SU-DHL-6 (cell line): Measurements from ENCODE around the gene ANKIB1.
"Not testable (repeated sequence)": the region's sequence is repeated elsewhere in the genome, so short reads cannot be mapped to it uniquely, and the experiment has no call there.

Experiments used
- H2AFZ ChIP-seq: fragments of 200-600 bp; sonication (generic); 2 replicates; pipeline ENCODE4 v1.6.1; 2014; ENCODE audit warnings: low read depth, mild to moderate bottlenecking, moderate library complexity, mixed read lengths, antibody characterized with exemption, low read length; ENCODE audit not compliant: severe bottlenecking
- H3F3A ChIP-seq: fragments of 200-600 bp; shearing (Covaris generic); 2 replicates; pipeline ENCODE4 v1.6.0; 2016; ENCODE audit warnings: antibody characterized with exemption, mild to moderate bottlenecking; ENCODE audit not compliant: insufficient read depth
- H3K27ac ChIP-seq: fragments of 200-600 bp; sonication (generic); 2 replicates; pipeline ENCODE4 v1.5.1; 2016; ENCODE audit warnings: low read depth, mild to moderate bottlenecking, low read length, moderate library complexity, mixed read lengths
- H3K27me3 ChIP-seq: fragments of 200-600 bp; sonication (generic), shearing (Covaris generic); 2 replicates; pipeline ENCODE4 v1.6.0; 2014; ENCODE audit warnings: mild to moderate bottlenecking, low read length
- H3K36me3 ChIP-seq: fragments of 200-600 bp; sonication (generic); 2 replicates; pipeline ENCODE4 v1.6.1; 2014; ENCODE audit warnings: mild to moderate bottlenecking, low read length, mixed read lengths
- H3K4me2 ChIP-seq: fragments of 300-600, 200-600 bp; shearing (Covaris generic), sonication (generic); 2 replicates; pipeline ENCODE4 v1.6.0; 2014; ENCODE audit warnings: low read length, low read depth, mild to moderate bottlenecking; ENCODE audit not compliant: poor library complexity, severe bottlenecking
- H3K4me3 ChIP-seq: fragments of 200-600 bp; sonication (generic); 2 replicates; pipeline ENCODE4 v1.5.1; 2014; ENCODE audit warnings: antibody characterized with exemption, low read length, mild to moderate bottlenecking, mixed read lengths; ENCODE audit not compliant: insufficient read depth, poor library complexity, severe bottlenecking
- H3K79me2 ChIP-seq: fragments of 200-600 bp; sonication (generic); 2 replicates; pipeline ENCODE4 v1.6.1; 2014; ENCODE audit warnings: mild to moderate bottlenecking, low read length, moderate library complexity; ENCODE audit not compliant: insufficient read depth
- H3K9ac ChIP-seq: fragments of 200-600 bp; sonication (generic); 2 replicates; pipeline ENCODE4 v1.7.0; 2014; ENCODE audit warnings: mild to moderate bottlenecking, low read length
- H3K9me2 ChIP-seq: fragments of 200-600 bp; sonication (generic); replicated peaks from 2 replicates; pipeline ENCODE4 v1.6.1; 2014; ENCODE audit warnings: low read length; ENCODE audit not compliant: insufficient read depth
- H3K9me3 ChIP-seq: fragments of 200-600 bp; sonication (generic); 2 replicates; pipeline ENCODE4 v1.6.1; 2014; ENCODE audit warnings: low read length, mixed read lengths; ENCODE audit not compliant: insufficient read depth
- H4K20me1 ChIP-seq: fragments of 200-600 bp; sonication (generic); 2 replicates; pipeline ENCODE4 v1.6.1; 2014; ENCODE audit warnings: low read depth, mild to moderate bottlenecking, antibody characterized with exemption, low read length, moderate library complexity, mixed read lengths
- CTCF ChIP-seq: fragments of 200-600 bp; sonication (generic); IDR thresholded peaks from one replicate; pipeline ENCODE4 v1.5.1; 2017; ENCODE audit warnings: antibody characterized with exemption, mild to moderate bottlenecking, low read length, moderate library complexity; ENCODE audit not compliant: insufficient read depth, poor library complexity, severe bottlenecking
- EZH2phosphoT487 ChIP-seq: fragments of 200-600 bp; sonication (generic), shearing (Covaris generic); conservative IDR thresholded peaks from 2 replicates; pipeline ENCODE4 v1.6.1; 2018; ENCODE audit warnings: mild to moderate bottlenecking, antibody characterized with exemption, low read length, moderate library complexity, mixed read lengths

The ANKIB1 gene

GRCh38 chr7:92251181-92251580, 5.4 kb downstream of the ANKIB1 start:
- peaks cover 5% of the 10 kb centered on the region; the same call in 1 of the 2 replicates for H3K9me3 ChIP-seq
- peaks cover 99% of the 10 kb centered on the region for H3K79me2 ChIP-seq
- no peak overlapping the region for H2AFZ ChIP-seq
- no peaks in the 10 kb centered on the region for H3K27me3 ChIP-seq
- H4K20me1 ChIP-seq = 0 out of 2 replicates have a peak, but pooled peaks cover 7% of the 10 kb centered on the region
- H3K4me2 ChIP-seq = no peak overlapping the region
- H3K9me2 ChIP-seq = no peaks in the 10 kb centered on the region
- H3K36me3 ChIP-seq = peaks cover 10% of the 10 kb centered on the region; the same call in 1 of the 2 replicates
- no peak overlapping the region for H3K4me3 ChIP-seq
- 0 out of 2 replicates have a peak, but pooled peaks cover 9% of the 10 kb centered on the region for H3F3A ChIP-seq
- no peak overlapping the region for H3K9ac ChIP-seq
- H3K27ac ChIP-seq = no peak overlapping the region
- no peak for TF ChIP-seq EZH2phosphoT487
- TF ChIP-seq CTCF = no peak

- peaks cover 99% of the 10 kb centered on the region for H3K79me2 ChIP-seq
- H3F3A ChIP-seq = 0 out of 2 replicates have a peak, but pooled peaks cover 5% of the 10 kb centered on the region
- no peak overlapping the region for H2AFZ ChIP-seq
- no peak overlapping the region for H3K4me2 ChIP-seq
- H4K20me1 ChIP-seq = 0 out of 2 replicates have a peak, but pooled peaks cover 7% of the 10 kb centered on the region
- no peak for TF ChIP-seq EZH2phosphoT487
- no peak for TF ChIP-seq CTCF
- H3K9me2 ChIP-seq = no peaks in the 10 kb centered on the region
- H3K36me3 ChIP-seq = peaks cover 10% of the 10 kb centered on the region; the same call in 1 of the 2 replicates
- no peak overlapping the region for H3K9ac ChIP-seq
- peaks cover 5% of the 10 kb centered on the region; the same call in 1 of the 2 replicates for H3K9me3 ChIP-seq
- no peak overlapping the region for H3K4me3 ChIP-seq
- H3K27me3 ChIP-seq = no peaks in the 10 kb centered on the region
- H3K27ac ChIP-seq = no peak overlapping the region
Observed at GRCh38 chr7:92253251-92253650, 7.5 kb downstream of the ANKIB1 start.

- H3K27me3 ChIP-seq, H3K9ac ChIP-seq, H3K4me3 ChIP-seq, H3K9me2 ChIP-seq, H3K4me2 ChIP-seq, H3K9me3 ChIP-seq, H2AFZ ChIP-seq, H3K27ac ChIP-seq, H3F3A ChIP-seq, H4K20me1 ChIP-seq: not testable (repeated sequence)
- Histone ChIP-seq H3K79me2 (peaks cover 98% of the 10 kb centered on the region), H3K36me3 (peaks cover 10% of the 10 kb centered on the region; the same call in 1 of the 2 replicates)
Observed at GRCh38 chr7:92254800-92255199, 9.0 kb downstream of the ANKIB1 start.

GRCh38 chr7:92255308-92255707, 9.5 kb downstream of the ANKIB1 start:
- Histone ChIP-seq H3K27me3 (no peaks in the 10 kb centered on the region), H3K4me2 (no peak overlapping the region), H3K27ac (no peak overlapping the region), H3K9me2 (no peaks in the 10 kb centered on the region), H3K36me3 (peaks cover 10% of the 10 kb centered on the region; the same call in 1 of the 2 replicates), H3K9ac (no peak overlapping the region), H2AFZ (no peak overlapping the region), H4K20me1 (0 out of 2 replicates have a peak, but pooled peaks cover 7% of the 10 kb centered on the region), H3K79me2 (peaks cover 98% of the 10 kb centered on the region), H3K4me3 (no peak overlapping the region), H3K9me3 (peaks cover 5% of the 10 kb centered on the region; the same call in 1 of the 2 replicates), H3F3A (0 out of 2 replicates have a peak, but pooled peaks cover 5% of the 10 kb centered on the region)
- TF ChIP-seq CTCF = no peak
- no peak for TF ChIP-seq EZH2phosphoT487
